HFFc6 (cell line): ENCODE measurements around the gene KHDRBS2. TPM values are rescaled to one million over a fixed set of nuclear protein-coding genes. Genes with fewer than 3 reads are reported as not detected.

Source experiments
- DNase-seq: peaks from one replicate; pipeline ENCODE4 v3.0.0-alpha.2; 2018
- H3K27ac Mint-ChIP-seq: 2 replicates; pipeline ENCODE4 v1.8.0; 2020; ENCODE audit warnings: mild to moderate bottlenecking, mixed read lengths
- H3K27me3 Mint-ChIP-seq: 2 replicates; pipeline ENCODE4 v1.8.0; 2021; ENCODE audit warnings: mild to moderate bottlenecking, moderate library complexity, mixed read lengths; ENCODE audit not compliant: insufficient read depth
- H3K36me3 Mint-ChIP-seq: 2 replicates; pipeline ENCODE4 v1.8.0; 2021; ENCODE audit warnings: low read depth, mixed read lengths
- H3K4me1 Mint-ChIP-seq: 2 replicates; pipeline ENCODE4 v1.8.0; 2020; ENCODE audit warnings: low read depth, mixed read lengths
- H3K4me3 Mint-ChIP-seq: 2 replicates; pipeline ENCODE4 v1.8.0; 2020; ENCODE audit warnings: mild to moderate bottlenecking, moderate library complexity, mixed read lengths
- H3K9me3 Mint-ChIP-seq: 2 replicates; pipeline ENCODE4 v1.8.0; 2020; ENCODE audit warnings: mild to moderate bottlenecking, mixed read lengths
- CTCF ChIP-seq: fragments of 200-600 bp; sonication (generic); IDR thresholded peaks from 2 replicates; pipeline ENCODE4 v1.5.0; 2021; ENCODE audit warnings: antibody characterized with exemption, mild to moderate bottlenecking
- total RNA-seq, 6 experiments: library from RNA; stranded (reverse); fragmentation: NEBNext Ultra II Directional; extraction: Animal tissue kit (Norgen Biotek cat#: 25700); gene quantifications; 2 replicates in 1 of 6; 3 replicates in 5 of 6; pipeline ENCODE4 v1.2.3, GENCODE V29; 2021

The KHDRBS2 gene
- total RNA-seq, 6 experiments from 2014 or later, result not detected

GRCh38 chr6:62150048-62150663, 135.9 kb downstream of the KHDRBS2 start:
- Mint-ChIP-seq H3K27me3 (no peaks in the 10 kb centered on the region), H3K4me1 (no peaks in the 10 kb centered on the region), H3K27ac (no peak overlapping the region), H3K9me3 (no peaks in the 10 kb centered on the region; the same call in 1 of the 2 replicates), H3K4me3 (no peak overlapping the region), H3K36me3 (no peaks in the 10 kb centered on the region)
- peak; percentile 79 for TF ChIP-seq CTCF
- peak; percentile 25 for DNase-seq

- no peak for TF ChIP-seq CTCF
- H3K36me3 Mint-ChIP-seq, result no peaks in the 10 kb centered on the region
- no peak overlapping the region for H3K27ac Mint-ChIP-seq
- no peaks in the 10 kb centered on the region for H3K4me1 Mint-ChIP-seq
- H3K4me3 Mint-ChIP-seq, result no peak overlapping the region
- no peaks in the 10 kb centered on the region for H3K9me3 Mint-ChIP-seq
- H3K27me3 Mint-ChIP-seq, result no peaks in the 10 kb centered on the region
- no peak for DNase-seq
Measured at GRCh38 chr6:62146954-62147853, 138.8 kb downstream of the KHDRBS2 start.

GRCh38 chr6:62129127-62129526, 156.9 kb downstream of the KHDRBS2 start:
- Mint-ChIP-seq H3K36me3 (peaks cover 7% of the 10 kb centered on the region), H3K9me3 (peaks cover 27% of the 10 kb centered on the region), H3K27ac (no peak overlapping the region), H3K27me3 (no peaks in the 10 kb centered on the region), H3K4me3 (no peak overlapping the region), H3K4me1 (no peaks in the 10 kb centered on the region)
- DNase-seq, result no peak
- no peak for TF ChIP-seq CTCF

- no peak overlapping the region for H3K27ac Mint-ChIP-seq
- no peaks in the 10 kb centered on the region for H3K4me1 Mint-ChIP-seq
- DNase-seq, result no peak
- no peaks in the 10 kb centered on the region for H3K36me3 Mint-ChIP-seq
- peaks cover 46% of the 10 kb centered on the region for H3K9me3 Mint-ChIP-seq
- H3K27me3 Mint-ChIP-seq, result no peaks in the 10 kb centered on the region
- no peak overlapping the region for H3K4me3 Mint-ChIP-seq
- TF ChIP-seq CTCF, result no peak
Measured at GRCh38 chr6:62119401-62119800, 166.6 kb downstream of the KHDRBS2 start.

GRCh38 chr6:62103186-62103859, 182.7 kb downstream of the KHDRBS2 start:
- Mint-ChIP-seq H3K27ac (no peak overlapping the region), H3K36me3 (no peaks in the 10 kb centered on the region), H3K9me3 (peaks cover 32% of the 10 kb centered on the region), H3K27me3 (no peaks in the 10 kb centered on the region), H3K4me1 (no peaks in the 10 kb centered on the region), H3K4me3 (no peak overlapping the region)
- DNase-seq, result no peak
- no peak for TF ChIP-seq CTCF
